GM12892 (cell line): ENCODE measurements around the gene ZMYND19.
"Not testable (repeated sequence)": the region's sequence is repeated elsewhere in the genome, so short reads cannot be mapped to it uniquely, and the experiment has no call there.

Experiments
- DNase-seq: peaks from one replicate; pipeline ENCODE4 v3.0.0; 2011; ENCODE audit not compliant: insufficient read length
- FAIRE-seq: peaks from 2 replicates; lab custom pipeline; 2011; peaks lifted over from hg19 to GRCh38; lab: Jason Lieb, UNC
- POLR2A ChIP-seq: IDR thresholded peaks from 2 replicates; pipeline ENCODE4 v1.6.1; 2011; ENCODE audit warnings: low read depth, low read length, control low read depth
- POLR2AphosphoS5 ChIP-seq: IDR thresholded peaks from 2 replicates; pipeline ENCODE4 v1.6.1; 2011; ENCODE audit warnings: low read depth, low read length, control low read depth
- TAF1 ChIP-seq: IDR thresholded peaks from 2 replicates; pipeline ENCODE4 v1.6.1; 2011; ENCODE audit warnings: low read depth, mild to moderate bottlenecking, control low read depth, low read length, borderline replicate concordance

The ZMYND19 gene

GRCh38 chr9:137564817-137565411, 25.4 kb downstream of the ZMYND19 start:
- no peak for DNase-seq
- FAIRE-seq: no peak
- TF ChIP-seq POLR2AphosphoS5 (no peak), POLR2A (no peak), TAF1 (no peak)

- TF ChIP-seq TAF1 (no peak), POLR2AphosphoS5 (no peak), POLR2A (no peak)
- no peak for FAIRE-seq
- no peak for DNase-seq
Measured at GRCh38 chr9:137564134-137564533, 26.2 kb downstream of the ZMYND19 start.

- TF ChIP-seq POLR2A (no peak), TAF1 (no peak), POLR2AphosphoS5 (no peak)
- FAIRE-seq (no peak), DNase-seq (no peak)
Measured at GRCh38 chr9:137558127-137558526, 32.2 kb downstream of the ZMYND19 start.

- FAIRE-seq (no peak), DNase-seq (no peak)
- TF ChIP-seq POLR2AphosphoS5 (0 out of 2 replicates have a peak, but pooled peaks have one; percentile 43), POLR2A (no peak), TAF1 (no peak)
Measured at GRCh38 chr9:137556069-137556838, 34.1 kb downstream of the ZMYND19 start.

- FAIRE-seq: no peak
- TF ChIP-seq POLR2AphosphoS5: peak; percentile 35; the same call in 1 of the 2 replicates
- TF ChIP-seq TAF1: no peak
- 0 out of 2 replicates have a peak, but pooled peaks have one; percentile 23 for TF ChIP-seq POLR2A
- DNase-seq: no peak
Measured at GRCh38 chr9:137555179-137555578, 35.1 kb downstream of the ZMYND19 start.

- TF ChIP-seq POLR2AphosphoS5 (no peak), POLR2A (no peak), TAF1 (no peak)
- FAIRE-seq (no peak), DNase-seq (no peak)
Measured at GRCh38 chr9:137554349-137554748, 36.0 kb downstream of the ZMYND19 start.

GRCh38 chr9:137553654-137554053, 36.7 kb downstream of the ZMYND19 start:
- DNase-seq, FAIRE-seq: not testable (repeated sequence)
- 0 out of 2 replicates have a peak, but pooled peaks have one; percentile 11 for TF ChIP-seq POLR2AphosphoS5

GRCh38 chr9:137552022-137552768, 38.1 kb downstream of the ZMYND19 start:
- DNase-seq: peak; percentile 58
- TF ChIP-seq POLR2A (no peak), TAF1 (no peak), POLR2AphosphoS5 (no peak)
- peak; percentile 87 for FAIRE-seq

- FAIRE-seq (peak; percentile 97), DNase-seq (peak; percentile 98)
- TF ChIP-seq POLR2AphosphoS5 (peak; percentile 39; the same call in 1 of the 2 replicates), TAF1 (no peak), POLR2A (peak; percentile 81; the same call in 1 of the 2 replicates)
Measured at GRCh38 chr9:137551264-137552021, 38.9 kb downstream of the ZMYND19 start, which contains the start of gene MRPL41. MRPL41 (plus strand) TSS chr9:137551879; CDS start chr9:137552082, 203 bp downstream.

GRCh38 chr9:137550958-137551263, 39.4 kb downstream of the ZMYND19 start:
- not testable (repeated sequence) for DNase-seq, FAIRE-seq

GRCh38 chr9:137550231-137550621, 40.1 kb downstream of the ZMYND19 start, which contains the start of gene PNPLA7:
PNPLA7 (minus strand) TSS chr9:137550402; CDS start chr9:137550197, 205 bp downstream.
- DNase-seq (peak; percentile 55), FAIRE-seq (peak; percentile 70)
- no peak for TF ChIP-seq TAF1
- TF ChIP-seq POLR2A: no peak
- no peak for TF ChIP-seq POLR2AphosphoS5
